ENCODE measurements around the gene RELCH.
A peak's percentile ranks its signal among the peaks of the same experiment; 100 is the strongest.
"Not testable (repeated sequence)": the region's sequence is repeated elsewhere in the genome, so short reads cannot be mapped to it uniquely, and the experiment has no call there.

Gene RELCH, protein sequence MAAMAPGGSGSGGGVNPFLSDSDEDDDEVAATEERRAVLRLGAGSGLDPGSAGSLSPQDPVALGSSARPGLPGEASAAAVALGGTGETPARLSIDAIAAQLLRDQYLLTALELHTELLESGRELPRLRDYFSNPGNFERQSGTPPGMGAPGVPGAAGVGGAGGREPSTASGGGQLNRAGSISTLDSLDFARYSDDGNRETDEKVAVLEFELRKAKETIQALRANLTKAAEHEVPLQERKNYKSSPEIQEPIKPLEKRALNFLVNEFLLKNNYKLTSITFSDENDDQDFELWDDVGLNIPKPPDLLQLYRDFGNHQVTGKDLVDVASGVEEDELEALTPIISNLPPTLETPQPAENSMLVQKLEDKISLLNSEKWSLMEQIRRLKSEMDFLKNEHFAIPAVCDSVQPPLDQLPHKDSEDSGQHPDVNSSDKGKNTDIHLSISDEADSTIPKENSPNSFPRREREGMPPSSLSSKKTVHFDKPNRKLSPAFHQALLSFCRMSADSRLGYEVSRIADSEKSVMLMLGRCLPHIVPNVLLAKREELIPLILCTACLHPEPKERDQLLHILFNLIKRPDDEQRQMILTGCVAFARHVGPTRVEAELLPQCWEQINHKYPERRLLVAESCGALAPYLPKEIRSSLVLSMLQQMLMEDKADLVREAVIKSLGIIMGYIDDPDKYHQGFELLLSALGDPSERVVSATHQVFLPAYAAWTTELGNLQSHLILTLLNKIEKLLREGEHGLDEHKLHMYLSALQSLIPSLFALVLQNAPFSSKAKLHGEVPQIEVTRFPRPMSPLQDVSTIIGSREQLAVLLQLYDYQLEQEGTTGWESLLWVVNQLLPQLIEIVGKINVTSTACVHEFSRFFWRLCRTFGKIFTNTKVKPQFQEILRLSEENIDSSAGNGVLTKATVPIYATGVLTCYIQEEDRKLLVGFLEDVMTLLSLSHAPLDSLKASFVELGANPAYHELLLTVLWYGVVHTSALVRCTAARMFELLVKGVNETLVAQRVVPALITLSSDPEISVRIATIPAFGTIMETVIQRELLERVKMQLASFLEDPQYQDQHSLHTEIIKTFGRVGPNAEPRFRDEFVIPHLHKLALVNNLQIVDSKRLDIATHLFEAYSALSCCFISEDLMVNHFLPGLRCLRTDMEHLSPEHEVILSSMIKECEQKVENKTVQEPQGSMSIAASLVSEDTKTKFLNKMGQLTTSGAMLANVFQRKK

DNA sequence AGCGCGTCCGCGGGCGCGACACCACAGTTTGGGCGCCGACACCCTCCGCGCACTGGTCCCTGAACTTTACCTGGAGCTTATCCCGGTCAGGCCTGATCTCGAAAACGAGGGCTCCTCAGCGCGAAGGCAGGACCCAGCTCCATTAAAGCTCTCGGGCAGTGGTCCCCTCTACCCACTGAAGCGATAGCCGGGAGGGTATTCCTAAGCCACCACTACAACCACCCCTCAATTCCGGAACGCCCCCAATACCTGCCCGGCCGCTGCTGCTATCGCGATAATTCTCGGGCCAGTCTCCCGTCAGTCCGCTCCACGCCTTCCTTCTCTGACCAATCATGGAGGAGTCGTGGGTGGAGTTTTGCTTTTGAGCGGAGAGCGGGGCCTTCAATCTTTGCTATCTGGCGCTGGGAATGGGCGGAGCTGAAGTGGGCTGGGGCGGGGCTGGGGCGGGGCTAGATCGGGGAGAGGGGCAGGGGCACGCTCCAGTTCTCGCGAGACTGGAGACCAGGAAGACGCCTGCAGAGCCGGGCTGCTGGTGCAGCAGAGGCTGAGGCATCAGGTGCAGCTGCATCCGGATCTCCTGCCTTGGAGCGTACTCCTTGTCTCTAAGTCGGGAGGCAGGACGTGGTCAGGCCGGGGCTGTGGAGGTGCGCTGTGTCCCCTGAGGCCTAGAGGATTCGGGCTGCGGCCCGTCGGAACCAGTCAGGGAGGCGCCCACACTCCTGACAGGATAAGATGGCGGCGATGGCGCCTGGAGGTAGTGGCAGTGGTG lies at the start of gene RELCH, which contains the start of gene PIGN:
Gene RELCH (plus strand): TSS at position 482 of the 769 bp plus-strand sequence. CDS start 251 bp downstream, at position 733.
Gene PIGN (minus strand): TSS at position 283 of the 769 bp plus-strand sequence. CDS start 25,703 bp downstream, outside the sequence.
- DNase-seq (ENCODE audit: low read depth in 2 of 2): peak; percentile 90

DNA sequence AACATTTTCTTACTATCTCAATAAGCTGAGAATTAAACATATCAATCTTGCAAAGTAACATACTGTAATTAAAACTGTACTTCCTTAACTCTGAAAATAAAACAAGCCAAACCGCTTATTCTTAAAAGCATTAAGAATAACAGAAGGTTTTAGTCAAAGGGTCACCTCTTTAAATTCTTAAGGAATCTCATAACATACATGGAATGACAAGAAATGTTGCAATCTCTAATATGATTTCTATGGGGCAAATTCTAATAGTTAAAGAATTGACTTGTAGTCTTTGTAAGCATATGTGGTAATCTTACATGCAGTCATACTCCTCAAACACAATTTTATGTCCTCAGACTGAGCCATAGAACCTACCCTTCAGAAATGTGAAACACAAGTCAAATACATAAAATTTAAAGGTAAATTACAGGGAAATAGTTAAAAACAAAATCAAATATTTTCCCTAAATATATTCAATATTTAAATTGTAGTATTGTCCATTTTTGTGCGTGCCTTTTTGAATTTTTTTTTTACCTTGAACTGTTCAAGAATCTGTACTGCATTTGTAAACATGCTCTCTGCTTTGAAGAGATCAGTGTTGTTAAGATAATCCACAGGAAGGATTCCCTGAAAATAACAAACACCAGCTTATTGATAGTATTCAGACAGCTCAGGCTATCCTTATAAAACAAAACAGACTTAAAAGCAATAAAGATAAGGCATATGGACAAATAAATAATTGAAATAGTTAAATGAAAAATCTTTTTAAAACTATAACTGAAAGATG lies 48.4 kb upstream of the RELCH start:
- no peak for DNase-seq (ENCODE audit: low read depth in 2 of 2)

DNA sequence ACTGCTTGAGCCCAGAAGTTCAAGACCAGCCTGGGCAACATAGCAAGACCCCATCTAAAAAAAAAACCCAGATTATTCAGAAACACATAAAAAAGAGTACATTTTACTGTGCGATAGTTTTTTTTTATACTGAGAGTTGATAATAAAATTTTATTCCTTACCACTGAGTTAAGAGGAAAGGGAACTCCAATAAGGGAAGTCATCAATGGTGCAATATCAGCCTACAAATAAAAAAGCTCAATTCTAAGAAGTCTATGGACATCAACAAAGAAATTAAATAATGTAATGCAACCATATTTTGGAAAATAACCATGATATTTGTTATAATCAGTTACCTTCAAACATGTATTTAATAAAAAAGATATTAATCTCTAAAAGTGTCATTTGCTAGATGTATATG lies 46.8 kb upstream of the RELCH start:
- no peak for DNase-seq (ENCODE audit: low read depth in 2 of 2)

DNA sequence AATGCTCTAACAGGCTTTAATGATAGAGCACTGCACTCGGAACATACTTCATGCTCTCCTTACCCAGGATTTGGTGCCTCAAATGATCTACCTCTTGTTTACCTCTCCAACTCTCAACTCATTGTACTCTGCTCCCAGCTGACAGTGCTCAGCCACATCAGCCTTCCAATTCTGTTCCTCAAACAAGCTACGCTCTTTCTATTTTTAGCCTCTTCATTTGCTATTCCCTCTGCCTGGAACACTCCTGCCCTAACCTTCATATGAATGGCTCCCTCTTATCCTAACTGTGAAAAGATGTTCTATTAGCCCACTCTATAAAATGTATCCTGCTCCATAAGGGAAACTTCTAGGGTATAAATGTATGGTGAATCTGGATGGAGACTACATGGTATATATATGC lies 42.7 kb upstream of the RELCH start:
- no peak for DNase-seq (ENCODE audit: low read depth in 2 of 2)

DNA sequence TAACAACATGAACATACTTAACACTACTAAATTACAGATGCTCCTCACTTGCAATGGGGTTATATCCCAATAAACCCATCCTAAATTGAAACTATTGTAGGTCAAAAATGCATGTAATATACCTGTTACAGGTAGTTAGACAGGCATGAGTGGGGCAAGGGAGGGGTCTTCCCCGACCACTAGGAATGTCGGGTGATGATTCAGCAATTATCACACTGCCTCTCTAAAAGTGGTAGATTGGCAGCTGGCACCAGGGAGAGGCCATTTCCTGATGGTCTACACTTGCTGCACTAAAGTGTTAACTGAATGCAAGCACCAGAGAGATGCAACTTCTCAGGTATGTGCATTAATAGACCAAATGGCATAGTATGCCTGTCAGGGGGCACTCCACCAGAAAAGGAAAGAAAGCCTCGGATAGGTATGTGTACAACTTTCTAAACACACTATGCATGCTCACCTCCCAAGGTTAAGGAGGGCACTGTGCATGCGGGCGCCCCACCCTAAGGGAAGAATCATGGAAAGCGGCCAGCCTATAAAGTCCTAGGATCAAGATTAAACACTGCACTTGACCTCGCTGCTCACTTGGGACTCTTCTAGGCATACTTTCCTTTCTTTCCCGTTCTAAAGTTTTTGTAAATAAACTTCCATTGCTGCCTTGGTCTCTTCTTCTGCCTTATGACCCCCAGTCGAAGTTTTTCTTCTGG lies 35.8 kb upstream of the RELCH start:
- no peak for DNase-seq (ENCODE audit: low read depth in 2 of 2)

DNA sequence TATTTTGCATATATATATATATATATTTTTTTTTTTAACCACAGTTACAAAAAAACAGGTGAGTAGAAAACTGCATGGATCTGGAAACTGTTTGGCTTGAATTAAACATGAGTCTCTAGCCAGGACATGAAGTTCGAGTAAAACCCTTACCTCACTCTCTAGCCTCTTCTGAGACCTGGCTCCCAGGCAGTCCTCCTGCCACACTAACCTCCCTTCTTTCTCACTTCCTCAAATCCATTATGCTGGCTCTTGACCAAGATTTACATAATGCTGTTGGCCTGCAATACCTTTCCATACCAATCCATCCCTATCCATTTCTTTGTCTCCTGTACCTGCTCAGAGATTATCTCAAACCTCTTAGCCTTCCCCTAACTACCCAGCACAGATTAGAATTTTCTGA lies 34.2 kb upstream of the RELCH start:
- no peak for DNase-seq (ENCODE audit: low read depth in 2 of 2)

DNA sequence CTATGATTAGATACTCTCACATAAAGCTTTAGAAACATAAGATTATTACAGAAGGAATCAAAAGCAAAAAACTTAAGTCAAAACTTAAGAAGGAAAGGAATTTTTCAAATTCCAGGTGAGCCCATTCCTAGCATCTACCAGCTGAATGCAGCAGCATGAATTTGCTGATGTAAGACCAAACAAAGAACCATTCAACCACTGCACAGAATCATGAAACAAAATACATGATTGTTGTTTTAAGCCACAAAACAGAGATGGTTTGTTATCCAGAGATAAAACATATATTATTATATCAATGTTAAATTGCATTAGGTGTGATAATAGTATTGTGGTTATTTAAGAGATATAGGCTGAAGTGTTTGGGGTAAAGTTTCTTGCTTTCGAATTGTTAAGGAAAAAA lies 29.2 kb upstream of the RELCH start:
- no peak for DNase-seq (ENCODE audit: low read depth in 2 of 2)

DNA sequence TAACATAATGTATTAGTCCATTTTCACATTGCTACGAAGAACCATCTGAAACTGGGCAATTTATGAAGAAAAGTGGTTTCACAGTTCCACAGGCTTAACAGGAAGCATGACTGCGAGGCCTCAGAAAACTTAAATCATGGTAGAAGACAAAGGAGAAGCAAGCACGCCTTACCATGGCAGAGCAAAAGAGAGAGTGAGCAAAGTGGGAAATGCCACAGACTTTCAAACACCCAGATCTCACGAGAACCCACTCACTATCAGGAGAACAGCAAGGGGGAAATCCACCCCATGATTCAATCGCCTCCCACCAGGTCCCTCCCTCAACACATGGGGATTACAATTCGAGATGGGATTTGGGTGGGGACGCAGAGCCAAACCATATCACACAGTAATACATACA lies 22.7 kb upstream of the RELCH start:
- no peak for DNase-seq (ENCODE audit: low read depth in 2 of 2)

DNA sequence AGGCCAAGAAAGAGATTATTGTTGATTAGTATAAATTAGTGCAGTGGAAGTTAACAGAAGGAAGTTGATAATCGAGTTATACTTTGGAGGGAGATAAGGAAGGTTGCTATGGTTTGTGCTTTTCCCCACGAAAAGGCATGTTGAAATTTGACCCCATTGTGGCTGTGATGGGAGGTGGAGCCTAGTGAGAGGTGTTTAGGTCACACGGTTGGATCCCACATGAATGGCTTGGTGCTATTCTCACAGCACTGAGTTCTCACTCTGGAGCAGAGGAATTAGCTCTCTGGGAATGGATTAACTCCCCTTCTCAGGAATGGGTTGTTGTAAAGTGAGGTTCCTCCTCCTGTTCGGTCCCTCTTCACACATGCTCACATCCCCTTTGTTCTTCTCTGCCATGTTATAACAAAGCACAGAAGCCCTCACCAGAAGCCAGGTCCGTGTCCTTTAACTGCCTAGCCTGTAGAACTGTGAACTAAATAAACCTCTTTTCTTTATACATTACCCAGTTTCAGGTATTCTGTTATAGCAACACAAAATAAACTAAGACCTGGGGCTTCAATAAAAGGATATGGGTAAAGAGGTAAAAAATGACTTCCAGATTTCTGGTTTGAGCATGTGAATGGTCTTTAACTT lies 22.1 kb upstream of the RELCH start:
- no peak for DNase-seq (ENCODE audit: low read depth in 2 of 2)

DNA sequence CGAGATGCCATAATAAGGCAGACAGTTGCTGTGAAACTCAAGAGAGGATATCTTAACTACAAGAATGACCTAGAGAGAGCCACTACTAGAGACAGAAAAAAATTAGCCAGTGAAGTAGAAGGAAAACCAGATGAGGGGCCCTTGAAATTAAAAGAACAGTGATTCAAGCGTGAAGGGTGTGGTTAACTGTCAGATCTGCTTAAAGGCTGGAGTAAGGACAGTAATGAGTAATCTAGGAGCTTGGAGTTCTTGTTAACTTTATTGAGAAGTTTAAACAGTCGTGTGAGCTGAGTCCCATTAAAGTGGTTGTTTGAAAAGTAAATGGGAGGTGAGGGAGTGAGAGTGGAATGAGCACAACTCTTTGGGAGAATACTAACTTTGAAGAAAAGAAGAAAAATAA lies 21.5 kb upstream of the RELCH start:
- no peak for DNase-seq (ENCODE audit: low read depth in 2 of 2)

DNA sequence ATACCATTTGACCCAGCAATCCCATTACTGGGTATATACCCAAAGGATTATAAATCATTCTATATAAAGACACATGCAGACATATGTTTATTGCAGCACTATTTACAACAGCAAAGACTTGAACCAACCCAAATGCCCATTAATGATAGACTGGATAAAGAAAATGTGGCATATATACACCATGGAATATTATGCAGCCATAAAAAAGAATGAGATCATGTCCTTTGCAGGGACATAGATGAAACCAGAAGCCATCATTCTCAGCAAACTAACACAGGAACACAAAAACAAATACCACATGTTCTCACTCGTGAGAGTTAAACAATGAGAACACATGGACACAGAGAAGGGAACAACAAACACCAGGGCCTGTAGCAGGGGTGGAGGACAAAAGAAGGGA lies 20.5 kb upstream of the RELCH start:
- DNase-seq (ENCODE audit: low read depth in 2 of 2): not testable (repeated sequence)

DNA sequence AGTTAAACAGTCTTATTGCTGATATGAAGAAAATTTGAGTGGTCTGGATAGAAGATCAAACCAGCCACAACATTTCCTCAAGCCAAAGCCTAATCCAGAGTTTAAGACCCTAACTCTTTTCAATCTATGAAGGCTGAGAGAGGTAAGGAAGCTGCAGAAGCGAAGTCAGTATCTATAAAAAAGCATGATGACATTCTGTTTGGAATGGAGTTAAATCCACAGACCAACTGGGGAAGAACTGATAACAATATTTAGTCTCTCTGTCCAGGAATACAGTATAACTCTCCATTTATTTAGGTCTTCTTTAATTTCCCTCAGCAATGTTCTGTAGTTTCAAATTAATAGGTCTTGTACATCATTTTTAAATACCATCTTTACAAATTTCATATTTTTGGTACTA lies 16.2 kb upstream of the RELCH start:
- DNase-seq (ENCODE audit: low read depth in 2 of 2): no peak

DNA sequence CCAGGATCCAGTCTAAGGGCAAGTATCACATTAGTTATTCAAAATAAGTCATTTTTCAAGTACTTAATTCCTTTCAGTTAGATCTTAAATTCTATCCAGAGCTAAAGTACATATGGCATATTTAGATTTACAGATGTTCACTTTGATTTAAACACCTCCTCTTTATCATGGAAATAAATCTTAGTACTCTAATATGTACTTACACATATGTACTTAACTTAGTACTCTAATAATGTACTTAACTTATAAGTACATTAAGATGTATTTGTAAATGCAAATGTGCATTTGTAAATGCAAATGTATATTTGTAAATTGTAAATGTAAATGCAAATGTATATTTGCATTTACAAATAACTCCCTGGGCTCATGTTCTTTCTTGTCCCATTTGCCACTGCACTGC lies 14.8 kb upstream of the RELCH start:
- DNase-seq (ENCODE audit: low read depth in 2 of 2): no peak

DNA sequence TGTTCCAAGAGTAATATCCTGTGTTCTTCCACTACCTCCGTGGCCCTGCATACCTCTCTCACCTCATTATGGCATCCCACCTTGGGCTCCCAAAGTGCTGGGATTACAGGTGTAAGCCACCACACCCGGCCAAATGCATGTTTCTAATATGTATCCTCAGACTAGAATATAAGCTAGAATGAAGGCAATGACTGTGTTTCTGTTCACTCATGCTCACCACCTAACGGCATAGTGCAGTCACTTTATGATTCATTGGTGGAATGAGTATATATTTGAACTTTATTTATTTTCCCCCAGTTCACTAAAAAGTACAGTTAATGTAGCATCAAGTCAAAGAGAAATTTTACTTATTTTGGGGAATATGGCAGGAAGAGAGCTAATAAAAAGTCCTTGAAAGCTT lies 11.5 kb upstream of the RELCH start:
- no peak for DNase-seq (ENCODE audit: low read depth in 2 of 2)

DNA sequence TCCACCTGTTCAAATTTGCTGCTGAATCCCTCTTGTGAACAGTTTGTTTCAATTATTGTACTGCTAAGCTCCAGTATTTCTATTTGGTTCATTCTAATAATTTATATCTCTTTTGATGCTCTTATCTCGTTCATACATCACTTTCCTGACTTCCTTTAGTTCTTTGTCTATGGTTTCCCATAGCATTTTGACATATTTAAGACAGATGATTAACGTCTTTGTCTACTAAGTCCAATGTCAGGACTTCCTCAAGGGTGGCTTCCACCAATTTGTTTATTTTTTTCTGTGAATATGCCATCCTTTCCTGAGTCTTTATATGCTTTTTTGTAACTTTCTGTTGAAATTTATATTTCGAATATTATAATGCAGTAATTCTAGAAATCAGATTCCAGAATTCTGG lies 9.8 kb upstream of the RELCH start:
- DNase-seq (ENCODE audit: low read depth in 2 of 2): no peak

DNA sequence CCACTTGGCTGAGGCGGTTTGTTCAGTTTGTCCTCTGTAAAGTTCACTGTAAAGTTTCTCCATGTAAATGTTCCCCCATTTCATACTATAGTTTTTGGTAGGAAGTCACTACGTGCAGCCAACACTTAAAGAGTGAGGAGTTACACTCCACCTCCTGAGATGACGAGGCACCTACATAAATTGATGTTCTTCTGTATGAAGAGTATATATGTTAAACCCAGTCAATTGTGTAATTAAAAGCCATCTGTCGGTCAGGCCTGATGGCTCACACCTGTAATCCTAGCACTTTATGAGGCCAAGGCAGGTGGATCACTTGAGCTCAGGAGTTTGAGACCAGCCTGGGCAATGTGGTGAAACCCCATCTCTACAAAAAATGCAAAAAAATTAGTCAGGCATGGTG lies 7.8 kb upstream of the RELCH start:
- DNase-seq (ENCODE audit: low read depth in 2 of 2): no peak

DNA sequence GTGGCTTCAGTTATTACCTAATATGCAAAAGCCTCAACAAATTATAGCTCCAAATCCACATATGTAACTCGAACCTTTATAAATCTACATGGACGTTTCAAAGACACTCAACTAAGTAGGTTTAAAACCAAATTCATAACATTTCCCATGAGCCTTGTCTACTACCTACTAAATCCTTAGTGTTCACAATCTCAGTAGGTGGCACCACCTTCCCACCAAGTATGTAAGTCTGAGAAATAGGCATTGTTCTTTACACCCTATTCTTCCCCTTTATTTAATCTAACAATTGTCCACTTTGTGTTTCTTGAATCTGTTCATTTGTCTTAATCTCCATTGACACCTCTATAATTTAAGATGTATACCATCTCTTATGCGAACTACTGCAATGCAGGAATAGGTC lies 4.8 kb upstream of the RELCH start:
- no peak for DNase-seq (ENCODE audit: low read depth in 2 of 2)

DNA sequence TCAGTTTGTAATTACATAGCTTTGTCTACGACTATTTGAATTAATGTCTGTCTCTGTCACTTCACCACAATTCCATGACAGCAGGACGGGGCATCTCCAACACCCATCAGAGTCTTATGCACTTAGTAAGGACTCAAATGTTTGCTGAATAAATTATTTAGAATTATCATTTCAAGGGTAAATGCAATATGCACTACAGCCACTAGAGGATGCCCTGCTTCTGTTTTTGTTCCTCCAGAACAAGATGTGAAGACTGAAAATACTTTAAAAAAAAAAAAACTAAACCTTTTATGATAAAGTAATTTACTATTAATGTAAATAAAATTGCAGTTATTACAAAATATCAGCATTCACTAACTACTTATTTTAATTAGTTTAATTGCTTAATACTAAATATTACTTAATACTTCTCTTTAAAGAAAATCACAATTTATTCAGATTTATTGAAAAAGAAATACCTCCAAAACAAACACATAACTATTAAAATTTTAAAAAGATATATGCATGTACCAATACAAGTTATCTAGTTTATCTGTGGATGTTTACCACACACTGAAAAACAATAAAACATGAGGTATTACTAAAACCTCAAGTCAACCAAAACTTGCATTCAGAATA lies 3.4 kb upstream of the RELCH start:
- no peak for DNase-seq (ENCODE audit: low read depth in 2 of 2)

DNA sequence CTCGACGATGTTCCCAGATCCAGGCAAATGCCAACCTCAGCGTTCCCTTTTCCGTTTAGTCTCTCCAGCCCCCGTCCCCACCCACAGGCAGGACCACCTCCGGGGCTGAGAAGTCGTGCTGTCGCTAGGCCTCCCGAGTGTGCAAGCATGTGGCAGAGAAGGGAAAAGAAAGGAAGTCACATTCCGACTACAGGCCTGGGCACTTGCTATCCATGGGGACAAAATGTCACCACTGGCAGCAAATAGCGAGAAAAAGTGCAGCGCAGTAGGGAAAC lies 619 bp upstream of the RELCH start:
- DNase-seq (ENCODE audit: low read depth in 2 of 2): no peak

Data from stimulated activated CD8-positive, alpha-beta memory T cell treated with anti-CD3 and anti-CD28 coated beads, Interleukin-15, amount 100 ng/mL, for 48 hours (primary cell).